GM19463 (cell line): ENCODE data around the gene GNAL.
"Not testable (repeated sequence)": the region's sequence is repeated elsewhere in the genome, so short reads cannot be mapped to it uniquely, and the experiment has no call there.

Experiments
- ATAC-seq: cut with Tn5 transposase; IDR thresholded peaks from one replicate; pipeline ENCODE4 v1.9.1; 2021; ENCODE audit warnings: mild to moderate bottlenecking, moderate library complexity; ENCODE audit not compliant: unreplicated experiment

The GNAL gene

DNA sequence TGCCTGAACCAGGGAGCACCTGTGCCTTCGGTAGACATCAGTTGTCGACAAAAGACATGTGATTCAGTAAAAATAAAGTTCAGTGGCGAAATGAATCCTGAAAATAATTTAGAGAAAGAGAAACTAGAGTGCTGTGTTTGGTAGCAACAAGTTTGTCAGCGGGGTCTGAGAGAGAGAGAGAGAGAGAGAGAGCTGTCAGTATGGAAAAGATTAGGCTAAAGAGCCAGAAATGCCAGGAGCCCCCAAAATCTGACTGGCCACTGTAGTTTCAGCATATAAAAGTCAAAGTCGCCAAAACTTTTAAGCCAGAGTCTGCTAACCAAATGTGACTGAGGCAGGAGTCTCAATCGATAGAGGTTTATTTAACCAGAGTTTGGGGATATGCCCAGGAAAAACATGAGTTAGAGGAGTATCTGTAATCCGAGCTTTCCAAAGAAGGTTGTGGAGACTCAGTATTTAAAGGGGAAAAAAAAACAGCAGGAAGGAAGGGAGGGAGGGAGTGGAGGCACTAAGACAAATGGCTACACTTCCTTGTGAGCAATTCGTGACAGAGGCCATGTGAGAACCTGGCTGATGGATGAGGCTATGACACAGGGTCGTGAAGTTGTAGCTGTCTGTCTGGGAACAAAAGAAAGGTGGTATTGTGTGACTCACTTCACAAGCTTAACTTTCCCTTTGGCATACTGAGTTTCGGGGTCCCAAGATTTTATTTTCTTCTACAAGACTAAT lies 20.5 kb upstream of the GNAL start:
- no peak for ATAC-seq

DNA sequence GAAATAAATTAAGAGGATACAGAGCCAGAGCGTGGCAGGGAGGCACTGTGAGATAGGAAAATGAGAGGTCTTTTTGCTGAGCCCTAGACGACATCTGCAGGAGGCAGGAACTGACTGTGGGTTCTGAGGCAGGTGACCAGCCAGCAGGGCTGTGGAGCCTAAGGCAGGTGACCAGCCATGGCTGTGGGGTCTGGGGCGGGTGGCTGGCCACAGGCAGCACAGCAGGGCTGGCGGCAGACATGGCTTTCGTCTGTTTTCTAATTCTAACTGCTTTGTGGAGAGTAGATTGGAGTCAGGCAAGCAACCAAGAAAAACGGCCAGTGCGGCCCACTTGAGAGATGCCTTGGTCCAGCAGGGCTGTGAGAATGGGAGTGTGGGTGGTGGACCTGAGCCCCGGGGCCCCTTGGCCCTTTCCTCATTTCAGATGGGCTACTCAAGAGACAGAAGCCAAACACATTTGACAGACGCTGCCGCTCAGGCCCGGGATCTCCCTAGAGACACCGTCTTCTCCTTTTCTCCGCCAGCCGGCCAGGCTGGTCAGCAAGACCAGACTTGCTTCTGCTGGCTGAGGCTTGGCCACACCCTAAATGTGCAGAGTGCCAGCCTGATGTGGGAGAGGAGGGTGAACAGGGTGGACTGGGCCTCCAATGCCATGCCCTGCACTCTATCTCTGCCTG lies 19.7 kb upstream of the GNAL start:
- ATAC-seq: no peak

DNA sequence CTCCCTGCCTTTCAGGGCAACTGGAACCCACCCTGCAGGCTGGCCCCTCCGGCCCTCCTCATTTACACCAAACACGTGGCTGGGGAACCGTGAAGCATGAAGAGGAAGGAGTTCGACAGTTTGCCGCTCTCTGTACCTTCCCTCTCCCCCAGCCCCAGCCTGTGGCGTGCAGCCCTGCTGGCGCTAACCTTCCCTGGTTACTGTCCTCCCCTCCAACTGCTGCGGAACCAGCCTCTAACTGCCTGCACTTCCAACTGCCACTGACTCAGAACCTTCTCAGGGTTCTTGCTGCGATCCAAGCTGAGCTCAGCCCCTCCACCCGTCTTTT lies 19.2 kb upstream of the GNAL start:
- ATAC-seq: no peak

GRCh38 chr18:11671156-11671555 lies 17.9 kb upstream of the GNAL start:
- ATAC-seq: no peak

DNA sequence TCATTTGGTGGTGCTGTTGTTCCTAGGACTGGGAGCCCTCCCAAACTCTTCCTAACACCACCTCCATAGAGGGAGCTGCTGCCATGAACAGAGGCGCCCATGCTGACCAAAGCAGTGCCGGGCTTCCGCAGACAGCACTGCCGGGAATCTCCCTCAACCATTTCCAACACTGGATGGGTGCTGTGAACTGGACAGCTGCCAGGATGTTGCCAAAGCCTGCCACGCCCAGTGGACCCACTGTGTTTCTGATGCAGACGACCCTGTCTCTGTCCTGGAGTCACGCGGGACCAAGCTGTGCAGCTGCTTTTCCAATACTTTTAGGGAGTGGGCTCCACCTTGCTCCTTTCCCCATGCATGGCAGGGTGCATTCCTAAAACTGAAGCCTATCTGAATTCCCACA lies 16.9 kb upstream of the GNAL start:
- ATAC-seq: no peak

- no peak for ATAC-seq
Measured at GRCh38 chr18:11672846-11673454, 16.1 kb upstream of the GNAL start.

- no peak for ATAC-seq
Measured at GRCh38 chr18:11673560-11673959, 15.5 kb upstream of the GNAL start.

GRCh38 chr18:11674119-11674518 lies 14.9 kb upstream of the GNAL start:
- ATAC-seq: no peak

DNA sequence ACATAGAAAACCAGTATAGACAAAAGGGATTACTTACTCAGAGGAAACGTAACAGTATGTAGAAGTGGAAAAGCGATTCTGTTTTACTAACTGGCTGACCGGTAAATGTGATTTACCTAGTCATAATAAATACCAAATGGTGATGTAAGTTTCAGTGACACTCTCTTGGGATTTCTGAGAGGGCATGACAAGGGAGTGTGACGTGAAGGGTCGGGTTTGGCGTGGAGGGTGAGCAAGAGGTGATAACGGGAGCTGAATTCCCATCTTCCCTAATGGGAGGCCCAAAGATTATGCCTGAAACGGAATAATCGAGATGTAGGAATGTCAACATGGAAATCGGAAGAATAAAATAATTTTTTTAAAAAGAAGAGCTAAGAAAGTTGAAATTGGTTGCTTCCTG lies 12.7 kb upstream of the GNAL start:
- no peak for ATAC-seq

- no peak for ATAC-seq
Measured at GRCh38 chr18:11676867-11677266, 12.2 kb upstream of the GNAL start.

GRCh38 chr18:11678211-11678610 lies 10.9 kb upstream of the GNAL start:
- ATAC-seq: no peak

- ATAC-seq: peak; percentile 45
Measured at GRCh38 chr18:11689669-11690565, 853 bp downstream of the GNAL start.

DNA sequence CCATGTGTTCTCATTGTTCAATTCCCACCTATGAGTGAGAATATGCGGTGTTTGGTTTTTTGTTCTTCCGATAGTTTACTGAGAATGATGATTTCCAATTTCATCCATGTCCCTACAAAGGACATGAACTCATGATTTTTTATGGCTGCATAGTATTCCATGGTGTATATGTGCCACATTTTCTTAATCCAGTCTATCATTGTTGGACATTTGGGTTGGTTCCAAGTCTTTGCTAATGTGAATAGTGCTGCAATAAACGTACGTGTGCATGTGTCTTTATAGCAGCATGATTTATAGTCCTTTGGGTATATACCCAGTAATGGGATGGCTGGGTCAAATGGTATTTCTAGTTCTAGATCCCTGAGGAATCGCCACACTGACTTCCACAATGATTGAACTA lies 1.6 kb downstream of the GNAL start:
- ATAC-seq: not testable (repeated sequence)

DNA sequence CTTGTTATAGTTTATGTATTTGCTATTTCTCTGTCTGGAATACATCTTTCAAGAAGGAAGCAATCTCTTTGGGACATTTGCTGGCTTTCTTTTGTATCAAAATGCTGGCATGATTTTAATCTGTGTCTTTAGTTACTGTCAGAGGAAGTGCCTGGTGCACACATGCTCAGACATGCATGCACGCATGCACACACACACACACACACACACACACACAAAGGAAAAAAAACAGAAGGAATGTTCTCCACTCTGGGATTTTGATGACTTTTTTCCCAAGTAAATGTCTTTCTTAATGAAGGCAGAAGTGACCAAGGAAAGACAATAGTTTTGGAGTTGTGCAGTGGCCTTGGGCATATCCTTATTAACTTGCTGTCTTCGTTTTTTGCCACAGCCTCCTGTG lies 6.7 kb downstream of the GNAL start:
- ATAC-seq: no peak

- ATAC-seq: no peak
Measured at GRCh38 chr18:11696451-11696850, 7.4 kb downstream of the GNAL start.

- ATAC-seq: no peak
Measured at GRCh38 chr18:11700876-11701275, 11.8 kb downstream of the GNAL start.

GRCh38 chr18:11710578-11710977 lies 21.5 kb downstream of the GNAL start:
- no peak for ATAC-seq

DNA sequence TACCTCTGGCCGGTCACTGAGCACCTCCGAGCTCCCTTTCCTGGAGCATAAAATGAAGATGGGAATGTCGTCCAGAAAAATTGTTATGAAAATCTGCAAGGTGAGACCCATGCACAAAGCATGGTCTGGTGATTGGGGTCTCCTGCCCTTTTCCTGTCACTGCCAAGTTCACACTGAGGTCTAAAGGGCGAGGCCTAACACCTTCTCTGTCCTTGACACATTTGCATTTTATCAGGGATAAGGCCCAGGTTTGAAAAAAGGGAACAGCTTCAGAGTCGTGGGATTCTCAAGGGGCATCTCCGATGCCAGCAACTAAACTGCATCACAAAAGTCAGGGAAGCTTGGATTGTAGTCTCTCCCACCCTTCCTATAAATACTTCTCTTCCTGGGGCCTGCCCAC lies 24.7 kb downstream of the GNAL start:
- ATAC-seq: no peak

DNA sequence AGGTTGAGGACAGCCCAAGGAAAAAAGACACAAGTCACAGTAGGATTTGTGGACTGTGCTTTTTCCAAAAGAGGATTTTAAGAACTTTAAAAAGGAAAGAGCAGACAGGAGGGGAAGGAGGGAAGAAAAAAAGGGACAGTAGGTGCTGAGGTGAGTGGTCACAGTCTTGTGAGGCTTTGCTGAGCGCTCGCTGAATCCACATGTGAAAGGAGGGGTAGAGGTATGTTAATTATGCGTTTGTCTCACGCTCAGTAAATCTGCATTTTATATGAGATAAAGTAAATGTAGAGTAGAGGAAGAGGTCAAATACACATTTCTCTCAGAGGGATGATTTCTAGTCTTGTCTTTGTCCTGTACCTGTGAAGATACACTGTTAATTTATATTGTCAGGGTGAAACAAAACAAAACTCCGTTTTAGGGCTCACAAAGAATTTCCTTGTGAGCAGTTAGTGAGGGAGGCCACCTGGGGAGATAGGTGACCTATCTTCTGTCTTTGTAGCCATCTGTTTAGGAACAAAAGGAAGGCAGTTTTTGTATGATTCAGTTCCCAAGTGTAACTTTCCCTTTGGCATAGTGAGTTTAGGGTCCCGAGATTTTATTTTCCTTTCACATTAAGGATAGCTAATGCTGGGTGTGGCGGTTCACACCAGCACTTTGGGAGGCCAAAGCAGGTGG lies 25.3 kb downstream of the GNAL start:
- ATAC-seq: no peak

GRCh38 chr18:11716767-11717315 lies 27.8 kb downstream of the GNAL start:
- ATAC-seq: not testable (repeated sequence)

DNA sequence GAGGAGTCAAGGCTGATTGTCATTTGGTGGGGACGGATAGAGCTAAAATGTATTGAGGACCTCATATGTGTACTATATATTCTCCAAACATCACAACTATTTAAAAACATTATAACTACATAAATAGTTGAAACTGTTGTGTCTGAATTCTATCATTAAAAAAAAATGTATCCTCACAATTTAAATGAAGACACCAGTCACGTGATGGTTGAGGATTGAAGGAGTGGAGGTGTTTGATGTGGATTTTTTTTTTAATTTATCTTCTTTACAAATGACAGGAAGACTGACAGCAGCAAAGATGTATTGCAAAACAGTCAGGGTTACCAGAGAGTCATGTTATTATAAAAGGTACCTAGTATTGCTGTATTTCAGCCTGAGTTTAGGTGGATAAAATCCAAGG lies 30.0 kb downstream of the GNAL start:
- ATAC-seq: no peak
